ENCODE results near the gene CERS2.

The CERS2 gene

DNA sequence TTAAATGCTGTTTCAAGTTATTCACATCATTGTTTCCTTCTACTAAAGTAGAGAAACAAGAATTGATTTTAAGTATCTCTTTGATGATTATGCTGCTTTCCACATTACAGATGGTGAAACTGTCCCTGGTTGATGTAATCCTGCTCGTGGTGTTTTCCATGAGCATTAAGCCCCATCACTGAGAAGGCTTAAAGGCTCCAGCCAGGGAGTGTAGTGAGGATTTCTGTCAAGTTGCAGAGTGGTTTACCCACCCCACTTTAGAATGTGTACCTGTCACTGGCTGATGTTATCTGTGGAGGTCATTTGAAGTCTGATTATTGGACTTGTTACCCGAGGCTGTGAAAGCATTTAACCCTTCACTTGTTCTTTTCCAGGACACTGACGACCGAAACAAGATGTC lies 12.9 kb downstream of the CERS2 start:
- peaks cover 90% of the 10 kb centered on the region for H3K36me3 Mint-ChIP-seq (ENCODE audit: low read depth)
- H3K9me3 Mint-ChIP-seq = no peaks in the 10 kb centered on the region
- H3K27ac Mint-ChIP-seq = no peak overlapping the region
- TF ChIP-seq, protein P1, sequence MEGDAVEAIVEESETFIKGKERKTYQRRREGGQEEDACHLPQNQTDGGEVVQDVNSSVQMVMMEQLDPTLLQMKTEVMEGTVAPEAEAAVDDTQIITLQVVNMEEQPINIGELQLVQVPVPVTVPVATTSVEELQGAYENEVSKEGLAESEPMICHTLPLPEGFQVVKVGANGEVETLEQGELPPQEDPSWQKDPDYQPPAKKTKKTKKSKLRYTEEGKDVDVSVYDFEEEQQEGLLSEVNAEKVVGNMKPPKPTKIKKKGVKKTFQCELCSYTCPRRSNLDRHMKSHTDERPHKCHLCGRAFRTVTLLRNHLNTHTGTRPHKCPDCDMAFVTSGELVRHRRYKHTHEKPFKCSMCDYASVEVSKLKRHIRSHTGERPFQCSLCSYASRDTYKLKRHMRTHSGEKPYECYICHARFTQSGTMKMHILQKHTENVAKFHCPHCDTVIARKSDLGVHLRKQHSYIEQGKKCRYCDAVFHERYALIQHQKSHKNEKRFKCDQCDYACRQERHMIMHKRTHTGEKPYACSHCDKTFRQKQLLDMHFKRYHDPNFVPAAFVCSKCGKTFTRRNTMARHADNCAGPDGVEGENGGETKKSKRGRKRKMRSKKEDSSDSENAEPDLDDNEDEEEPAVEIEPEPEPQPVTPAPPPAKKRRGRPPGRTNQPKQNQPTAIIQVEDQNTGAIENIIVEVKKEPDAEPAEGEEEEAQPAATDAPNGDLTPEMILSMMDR (IDR thresholded peaks at IDR 0.05; ENCODE audit: unreplicated experiment in 3 of 3) = no peak
- no peaks in the 10 kb centered on the region for H3K27me3 Mint-ChIP-seq (ENCODE audit: low read depth)
- no peak overlapping the region for H3K4me3 Mint-ChIP-seq
- no peaks in the 10 kb centered on the region for H3K4me1 Mint-ChIP-seq

- Mint-ChIP-seq H3K4me1 (no peaks in the 10 kb centered on the region), H3K27ac (no peak overlapping the region), H3K27me3 (ENCODE audit: low read depth) (no peaks in the 10 kb centered on the region), H3K36me3 (ENCODE audit: low read depth) (peaks cover 87% of the 10 kb centered on the region), H3K9me3 (no peaks in the 10 kb centered on the region), H3K4me3 (no peak overlapping the region)
- TF ChIP-seq, protein P1 (IDR thresholded peaks at IDR 0.05; ENCODE audit: unreplicated experiment in 3 of 3) = no peak
Observed at GRCh38 chr1:150960646-150961045, 14.0 kb downstream of the CERS2 start.

DNA sequence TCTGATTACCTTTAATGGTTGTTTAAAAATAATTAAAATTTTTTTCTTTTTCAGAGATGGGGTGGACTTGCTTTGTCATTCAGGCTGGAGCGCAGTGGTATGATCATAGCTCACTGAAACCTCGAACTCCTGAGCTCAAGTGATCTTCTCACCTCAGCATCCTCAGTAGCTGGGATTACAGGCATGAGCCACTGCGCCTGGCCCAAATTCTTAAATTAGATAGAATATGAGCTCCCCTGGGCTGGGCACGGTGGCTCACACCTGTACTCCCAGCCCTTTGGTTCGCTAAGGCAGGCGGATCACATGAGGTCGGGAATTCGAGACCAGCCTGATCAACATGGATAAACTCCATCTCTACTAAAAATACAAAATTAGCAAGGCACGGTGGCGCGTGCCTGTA lies 17.0 kb downstream of the CERS2 start:
- Mint-ChIP-seq H3K9me3 (no peaks in the 10 kb centered on the region), H3K4me1 (no peaks in the 10 kb centered on the region), H3K27me3 (ENCODE audit: low read depth) (no peaks in the 10 kb centered on the region), H3K4me3 (no peak overlapping the region), H3K27ac (no peak overlapping the region), H3K36me3 (ENCODE audit: low read depth) (peaks cover 82% of the 10 kb centered on the region)
- TF ChIP-seq, protein P1 (IDR thresholded peaks at IDR 0.05; ENCODE audit: unreplicated experiment in 3 of 3) = no peak

- Mint-ChIP-seq H3K4me3 (no peak overlapping the region), H3K4me1 (no peaks in the 10 kb centered on the region), H3K36me3 (ENCODE audit: low read depth) (peaks cover 82% of the 10 kb centered on the region), H3K9me3 (no peaks in the 10 kb centered on the region), H3K27ac (no peak overlapping the region), H3K27me3 (ENCODE audit: low read depth) (no peaks in the 10 kb centered on the region)
- TF ChIP-seq, protein P1 (IDR thresholded peaks at IDR 0.05; ENCODE audit: unreplicated experiment in 3 of 3) = no peak
Observed at GRCh38 chr1:150955280-150955679, 19.4 kb downstream of the CERS2 start.

DNA sequence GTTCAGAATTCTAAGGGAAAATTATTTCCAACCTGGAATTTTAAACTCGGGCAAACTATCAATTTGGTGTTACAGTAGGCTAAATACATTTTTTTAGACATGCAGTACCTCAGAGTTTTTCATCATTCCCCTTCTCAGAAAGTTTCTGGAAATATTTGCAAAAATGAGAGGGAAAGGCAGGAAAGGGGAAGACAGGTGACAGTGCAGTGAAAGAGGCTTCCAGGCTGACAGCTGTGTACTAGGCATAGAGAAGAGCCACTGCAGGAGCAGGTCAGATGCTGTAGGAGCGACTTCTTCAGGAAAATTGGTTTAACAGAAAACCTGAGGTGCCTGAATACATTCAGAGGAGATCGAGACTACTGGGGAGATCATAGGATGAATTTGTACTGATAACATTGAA lies 19.9 kb downstream of the CERS2 start:
- H3K27ac Mint-ChIP-seq = no peak overlapping the region
- H3K27me3 Mint-ChIP-seq (ENCODE audit: low read depth) = no peaks in the 10 kb centered on the region
- H3K9me3 Mint-ChIP-seq = no peaks in the 10 kb centered on the region
- no peaks in the 10 kb centered on the region for H3K4me1 Mint-ChIP-seq
- TF ChIP-seq, protein P1 (IDR thresholded peaks at IDR 0.05; ENCODE audit: unreplicated experiment in 3 of 3) = no peak
- H3K36me3 Mint-ChIP-seq (ENCODE audit: low read depth) = peaks cover 82% of the 10 kb centered on the region
- no peak overlapping the region for H3K4me3 Mint-ChIP-seq

DNA sequence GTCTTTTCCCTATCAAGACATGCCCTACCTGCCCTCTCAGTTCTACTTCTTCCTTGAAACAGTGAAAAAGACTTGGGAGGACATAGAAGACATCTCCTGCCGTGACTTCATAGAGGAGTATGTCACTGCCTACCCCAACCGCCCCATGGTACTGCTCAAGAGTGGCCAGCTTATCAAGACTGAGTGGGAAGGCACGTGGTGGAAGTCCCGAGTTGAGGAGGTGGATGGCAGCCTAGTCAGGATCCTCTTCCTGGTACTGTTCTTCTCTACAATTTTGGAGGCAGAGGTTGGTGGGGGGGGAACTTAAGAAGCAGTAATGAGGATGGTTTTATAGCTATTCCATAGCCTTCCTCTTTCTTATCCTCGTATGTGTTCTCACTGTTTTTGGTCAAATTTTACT lies 29.8 kb downstream of the CERS2 start:
- no peaks in the 10 kb centered on the region for H3K9me3 Mint-ChIP-seq
- TF ChIP-seq, protein P1 (IDR thresholded peaks at IDR 0.05; ENCODE audit: unreplicated experiment in 3 of 3) = no peak
- H3K36me3 Mint-ChIP-seq (ENCODE audit: low read depth) = peaks cover 78% of the 10 kb centered on the region
- H3K27me3 Mint-ChIP-seq (ENCODE audit: low read depth) = no peaks in the 10 kb centered on the region
- H3K27ac Mint-ChIP-seq = no peak overlapping the region
- H3K4me1 Mint-ChIP-seq = no peaks in the 10 kb centered on the region
- no peak overlapping the region for H3K4me3 Mint-ChIP-seq

Data from nephron (organoid).